Measurements from ENCODE around the gene RIF1. TPM values are rescaled to one million over a fixed set of nuclear protein-coding genes. Genes with fewer than 3 reads are reported as not detected.
"Not testable (repeated sequence)": the region's sequence is repeated elsewhere in the genome, so short reads cannot be mapped to it uniquely, and the experiment has no call there.

The RIF1 gene
- total RNA-seq, 1 donor from 2014 or later, result 26.1 TPM

- DNase-seq (ENCODE audit: low spot score), result no peak
Measured at GRCh38 chr2:151410485-151410834, 758 bp downstream of the RIF1 start.

DNA sequence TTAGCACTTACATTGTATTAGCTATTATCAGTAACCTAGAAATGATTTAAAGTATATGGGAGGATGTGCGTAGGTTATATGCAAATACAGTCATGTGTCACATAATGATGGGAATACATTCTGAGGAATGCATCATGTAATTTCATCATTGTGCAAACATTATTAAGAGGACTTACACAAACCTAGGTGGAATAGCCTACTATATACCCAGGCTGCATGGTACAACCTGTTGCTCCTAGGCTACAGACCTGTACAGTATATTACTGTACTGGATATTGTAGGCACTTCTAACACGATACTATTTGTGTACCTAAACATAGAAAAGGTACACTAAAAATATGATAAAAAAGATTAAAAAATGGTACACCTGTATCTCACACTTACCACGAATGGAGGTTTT, 7.9 kb downstream of the RIF1 start:
- no peak for DNase-seq (ENCODE audit: low spot score)

DNA sequence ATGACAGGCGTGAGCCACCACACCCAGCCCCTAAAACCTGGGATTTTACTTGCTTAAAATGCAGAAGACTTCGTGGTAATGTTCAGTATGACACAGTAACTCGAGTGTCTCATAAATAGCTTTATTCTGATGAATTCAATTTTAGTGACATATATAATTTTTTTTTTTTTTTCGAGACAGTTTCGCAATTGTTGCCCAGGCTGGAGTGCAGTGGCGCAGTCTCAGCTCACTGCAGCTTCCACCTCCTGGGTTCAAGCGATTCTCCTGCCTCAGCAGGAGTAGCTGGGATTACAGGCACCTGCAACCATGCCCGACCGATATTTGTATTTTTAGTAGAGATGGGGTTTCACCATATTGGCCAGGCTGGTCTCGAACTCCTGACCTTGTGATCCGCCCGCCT, 12.0 kb downstream of the RIF1 start:
- DNase-seq (ENCODE audit: low spot score), result not testable (repeated sequence)

DNA sequence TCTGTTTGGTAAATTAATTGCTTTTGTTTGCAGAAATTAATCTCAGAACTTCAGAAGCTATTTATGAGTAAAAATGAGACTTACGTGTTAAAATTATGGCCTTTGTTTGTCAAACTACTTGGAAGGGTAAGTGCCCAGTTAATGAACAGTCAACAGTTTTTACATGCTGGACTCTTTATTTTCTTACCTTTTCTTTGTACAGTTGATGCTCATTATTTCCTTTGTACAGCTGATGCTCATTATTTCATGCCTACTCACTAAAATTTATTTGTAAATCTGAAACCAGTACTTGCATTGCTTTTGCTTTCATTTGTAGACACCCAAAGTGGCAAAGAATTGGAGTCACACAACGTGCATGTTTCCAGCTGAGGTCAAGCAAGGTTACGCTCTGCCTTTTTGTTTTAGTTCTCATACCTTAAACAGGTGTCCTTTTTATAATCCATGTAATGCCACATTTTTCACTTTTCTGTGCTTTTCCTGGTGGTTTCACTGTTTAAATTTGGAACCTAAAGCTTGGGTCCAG, 13.3 kb downstream of the RIF1 start:
- no peak for DNase-seq (ENCODE audit: low spot score)

GRCh38 chr2:151423760-151424159, 14.1 kb downstream of the RIF1 start:
- DNase-seq (ENCODE audit: low spot score), result no peak

GRCh38 chr2:151437630-151438029, 27.9 kb downstream of the RIF1 start:
- DNase-seq (ENCODE audit: low spot score), result no peak

GRCh38 chr2:151438506-151438905, 28.8 kb downstream of the RIF1 start:
- DNase-seq (ENCODE audit: low spot score), result no peak

DNA sequence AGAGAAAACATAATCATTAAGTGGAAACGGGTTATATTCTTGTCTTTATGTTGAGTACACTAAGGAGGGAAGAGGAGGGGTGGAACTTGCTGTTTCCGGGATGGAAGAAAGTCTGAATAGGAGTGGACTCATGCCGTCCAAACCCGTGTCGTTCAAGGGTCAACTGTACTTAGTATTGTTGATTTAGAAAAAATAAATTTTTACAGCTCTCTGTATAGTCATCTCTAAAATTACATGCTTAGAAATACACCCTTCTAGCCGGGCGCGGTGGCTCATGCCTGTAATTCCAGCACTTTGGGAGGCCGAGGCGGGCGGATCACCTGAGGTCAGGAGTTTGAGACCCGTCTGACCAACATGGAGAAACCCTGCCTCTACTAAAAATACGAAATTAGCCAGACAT, 29.4 kb downstream of the RIF1 start:
- no peak for DNase-seq (ENCODE audit: low spot score)

DNA sequence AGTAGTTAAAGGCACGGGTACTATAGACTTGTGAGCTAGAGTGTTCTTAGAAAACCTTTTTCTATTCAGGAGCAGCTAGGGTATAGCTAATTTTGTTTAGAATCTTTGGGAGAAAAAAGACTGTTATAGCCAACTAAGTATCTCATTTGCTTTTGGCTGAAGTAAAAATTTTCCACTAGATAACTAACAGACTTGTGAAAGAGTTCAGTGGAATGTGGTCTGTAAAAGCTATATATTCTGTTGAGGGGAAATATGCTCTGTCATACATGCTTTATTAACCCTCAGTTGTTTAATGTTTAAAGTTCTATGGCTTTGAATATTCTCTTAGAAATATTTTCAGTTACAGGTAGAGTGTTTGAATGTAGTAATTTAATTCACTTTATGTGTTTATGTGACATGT, 49.7 kb downstream of the RIF1 start:
- DNase-seq (ENCODE audit: low spot score), result no peak

- DNase-seq (ENCODE audit: low spot score), result no peak
Measured at GRCh38 chr2:151465771-151466170, 56.1 kb downstream of the RIF1 start.

DNA sequence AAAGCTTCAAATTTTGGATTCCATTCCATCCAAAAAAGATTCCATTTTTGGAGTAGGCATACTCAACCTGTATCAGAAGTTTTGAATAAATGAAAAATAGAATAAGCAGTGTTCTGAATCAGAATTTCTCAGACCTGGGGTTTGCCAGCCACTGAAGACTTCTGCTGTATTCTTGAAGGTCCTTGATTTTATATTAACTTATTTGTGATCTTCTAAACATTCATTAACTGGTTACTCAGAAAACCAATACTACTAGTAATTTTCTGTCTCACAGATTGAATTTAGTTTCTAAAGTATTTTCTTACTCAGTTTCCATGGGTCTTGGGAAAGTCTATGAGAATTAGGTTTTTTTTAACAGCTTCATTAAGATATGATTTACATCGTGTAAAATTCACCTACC, 60.9 kb downstream of the RIF1 start:
- DNase-seq (ENCODE audit: low spot score), result no peak

- DNase-seq (ENCODE audit: low spot score), result no peak
Measured at GRCh38 chr2:151472966-151473365, 63.3 kb downstream of the RIF1 start.

DNA sequence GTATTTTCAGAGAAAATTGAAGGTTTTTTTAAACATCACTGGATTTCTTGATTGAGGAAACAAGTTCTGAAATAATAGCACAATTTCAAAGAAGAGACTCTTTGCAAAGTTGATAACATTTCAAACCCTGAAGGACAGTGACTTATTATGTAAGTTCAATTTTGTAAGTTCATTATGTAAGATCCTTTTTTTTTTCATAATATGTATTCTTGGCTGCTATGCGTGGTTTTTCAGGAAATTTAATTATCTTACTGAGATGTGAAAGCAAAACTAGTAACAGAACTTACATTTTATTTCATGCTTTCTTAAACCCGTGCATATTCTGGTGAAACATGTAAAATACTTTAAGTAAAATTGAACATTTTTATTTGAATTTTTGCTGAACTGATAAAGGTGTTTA, 65.4 kb downstream of the RIF1 start:
- no peak for DNase-seq (ENCODE audit: low spot score)

DNA sequence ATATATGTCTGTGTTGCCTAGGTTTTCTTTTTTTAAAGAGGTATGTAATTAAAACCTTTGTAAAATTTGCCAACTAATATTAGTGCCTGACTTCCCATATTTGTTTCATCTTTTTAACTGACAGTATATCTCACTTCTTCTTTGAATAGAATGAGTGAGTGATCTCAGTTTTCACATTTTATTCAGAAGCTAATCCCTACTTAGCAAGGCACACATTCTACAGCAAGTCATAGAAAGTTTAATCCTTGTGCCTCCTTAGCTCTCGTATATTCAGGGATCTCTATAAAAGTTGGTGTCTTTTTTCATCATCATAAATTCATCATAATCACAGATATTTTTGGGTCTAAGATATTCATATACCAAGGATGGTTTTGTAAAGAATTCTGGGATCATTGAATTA, 66.6 kb downstream of the RIF1 start:
- no peak for DNase-seq (ENCODE audit: low spot score)

GRCh38 chr2:151478011-151478410, 68.3 kb downstream of the RIF1 start:
- no peak for DNase-seq (ENCODE audit: low spot score)

DNA sequence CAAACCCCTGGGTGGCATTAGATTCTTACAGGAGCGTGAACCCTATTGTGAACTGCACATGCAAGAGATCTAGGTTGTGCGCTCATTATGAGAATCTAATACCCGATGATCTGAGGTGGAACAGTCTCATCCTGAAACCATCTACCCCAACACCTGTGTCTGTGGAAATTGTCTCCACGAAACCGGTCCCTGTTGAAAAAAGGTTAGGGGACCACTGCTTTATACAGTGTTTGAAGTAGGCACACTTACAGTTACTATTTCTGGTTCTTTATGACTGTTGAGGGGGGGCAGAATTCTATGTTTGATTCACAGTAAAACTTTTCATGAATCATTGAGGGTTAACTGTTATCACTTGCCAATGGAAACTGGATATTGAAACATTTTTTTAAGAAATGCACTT, 72.0 kb downstream of the RIF1 start:
- DNase-seq (ENCODE audit: low spot score), result no peak

DNA sequence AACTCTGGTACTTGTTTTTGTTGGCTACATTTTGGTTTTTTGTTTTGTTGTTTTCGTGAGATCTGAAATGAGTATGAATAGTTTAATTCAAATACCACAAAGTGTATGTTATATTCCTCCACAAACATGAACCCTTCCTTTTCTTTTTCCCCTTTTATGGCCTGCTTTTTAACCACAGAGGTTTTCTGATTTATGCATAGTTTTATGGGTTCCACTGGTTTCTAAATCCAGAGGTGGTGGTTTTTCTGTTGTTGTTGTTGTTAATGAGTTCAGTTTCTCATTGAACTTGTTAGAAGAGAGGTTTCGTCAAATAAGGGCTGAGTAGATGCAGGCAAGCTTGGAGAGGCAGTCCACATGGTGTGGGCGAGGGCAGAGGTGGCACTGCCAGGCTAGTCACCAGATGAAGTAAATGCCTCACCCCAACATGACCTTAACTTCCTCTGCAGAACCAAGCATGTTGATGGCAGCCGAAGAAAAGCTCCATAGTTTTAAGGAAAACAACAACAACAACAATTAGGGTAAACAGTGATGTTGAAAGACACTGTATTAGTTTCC, 72.5 kb downstream of the RIF1 start:
- DNase-seq (ENCODE audit: low spot score), result no peak

- DNase-seq (ENCODE audit: low spot score), result no peak
Measured at GRCh38 chr2:151483546-151483945, 73.8 kb downstream of the RIF1 start.

DNA sequence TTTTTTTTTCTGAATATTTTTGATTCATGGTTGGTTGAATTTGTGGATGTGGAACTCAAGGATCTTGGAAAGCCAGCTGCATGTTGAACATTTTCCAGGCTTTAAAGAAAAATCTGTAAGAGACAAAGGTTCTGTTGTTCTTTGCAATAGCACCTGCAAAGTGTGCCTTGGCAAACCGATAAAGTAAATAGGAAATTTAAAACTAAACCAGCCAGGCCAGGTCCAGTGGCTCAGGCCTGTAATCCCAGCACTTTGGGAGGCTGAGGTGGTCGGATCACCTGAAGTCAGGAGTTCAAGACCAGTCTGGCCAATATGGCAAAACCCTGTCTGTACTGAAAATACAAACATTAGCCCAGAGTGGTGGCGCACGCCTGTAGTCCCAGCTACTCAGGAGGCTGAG, 74.4 kb downstream of the RIF1 start:
- DNase-seq (ENCODE audit: low spot score), result no peak

GRCh38 chr2:151486053-151486452, 76.4 kb downstream of the RIF1 start:
- no peak for DNase-seq (ENCODE audit: low spot score)

- no peak for DNase-seq (ENCODE audit: low spot score)
Measured at GRCh38 chr2:151490276-151490675, 80.6 kb downstream of the RIF1 start.

- no peak for DNase-seq (ENCODE audit: low spot score)
Measured at GRCh38 chr2:151491496-151491895, 81.8 kb downstream of the RIF1 start.

GRCh38 chr2:151498178-151498577, 88.5 kb downstream of the RIF1 start:
- no peak for DNase-seq (ENCODE audit: low spot score)

GRCh38 chr2:151506170-151506569, 96.5 kb downstream of the RIF1 start:
- no peak for DNase-seq (ENCODE audit: low spot score)

GRCh38 chr2:151508519-151508918, 98.8 kb downstream of the RIF1 start:
- DNase-seq (ENCODE audit: low spot score), result no peak

All from mucosa of gallbladder (tissue), 1 donor.